A673 (cell line): Measurements from ENCODE around the gene PPP1R1C.

Experiments used
- EZH2 ChIP-seq: fragments of 200-600 bp; sonication (generic); IDR thresholded peaks from 2 replicates; pipeline ENCODE4 v1.6.1; 2017; ENCODE audit warnings: borderline replicate concordance, low read depth, mild to moderate bottlenecking, mixed read lengths, antibody characterized with exemption, low read length; ENCODE audit not compliant: poor library complexity, severe bottlenecking
- TF ChIP-seq, protein P1 (sequence below): fragments of 300-800, 200-600 bp; sonication (generic); conservative IDR thresholded peaks from 2 replicates; pipeline ENCODE4 v1.5.1; 2017; ENCODE audit warnings: low read depth, mild to moderate bottlenecking, antibody characterized with exemption, low read length, moderate library complexity, mixed read lengths

DNA sequence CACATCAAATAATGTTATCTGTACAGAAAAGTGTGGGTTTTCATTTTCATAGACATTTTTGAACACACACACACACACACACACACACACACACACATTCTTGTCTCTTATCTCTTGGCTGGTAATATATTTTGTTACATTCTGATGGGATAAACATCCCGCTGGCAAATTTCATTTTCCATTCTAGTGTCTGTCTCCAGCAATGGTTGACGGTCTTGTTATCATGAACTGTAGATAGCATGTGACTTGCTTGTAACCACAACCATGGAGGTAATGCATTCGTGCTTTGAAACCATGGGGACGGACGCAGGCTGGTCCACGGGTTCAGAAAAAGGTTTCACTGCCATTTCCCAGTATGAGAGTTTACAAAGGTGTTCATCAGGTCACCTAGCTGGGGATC, 156.4 kb downstream of the PPP1R1C start:
- TF ChIP-seq, protein P1, sequence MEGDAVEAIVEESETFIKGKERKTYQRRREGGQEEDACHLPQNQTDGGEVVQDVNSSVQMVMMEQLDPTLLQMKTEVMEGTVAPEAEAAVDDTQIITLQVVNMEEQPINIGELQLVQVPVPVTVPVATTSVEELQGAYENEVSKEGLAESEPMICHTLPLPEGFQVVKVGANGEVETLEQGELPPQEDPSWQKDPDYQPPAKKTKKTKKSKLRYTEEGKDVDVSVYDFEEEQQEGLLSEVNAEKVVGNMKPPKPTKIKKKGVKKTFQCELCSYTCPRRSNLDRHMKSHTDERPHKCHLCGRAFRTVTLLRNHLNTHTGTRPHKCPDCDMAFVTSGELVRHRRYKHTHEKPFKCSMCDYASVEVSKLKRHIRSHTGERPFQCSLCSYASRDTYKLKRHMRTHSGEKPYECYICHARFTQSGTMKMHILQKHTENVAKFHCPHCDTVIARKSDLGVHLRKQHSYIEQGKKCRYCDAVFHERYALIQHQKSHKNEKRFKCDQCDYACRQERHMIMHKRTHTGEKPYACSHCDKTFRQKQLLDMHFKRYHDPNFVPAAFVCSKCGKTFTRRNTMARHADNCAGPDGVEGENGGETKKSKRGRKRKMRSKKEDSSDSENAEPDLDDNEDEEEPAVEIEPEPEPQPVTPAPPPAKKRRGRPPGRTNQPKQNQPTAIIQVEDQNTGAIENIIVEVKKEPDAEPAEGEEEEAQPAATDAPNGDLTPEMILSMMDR: no peak
- no peak for TF ChIP-seq EZH2
